Measurements from ENCODE around the gene KREMEN2. TPM values are rescaled to one million over a fixed set of nuclear protein-coding genes. Genes with fewer than 3 reads are reported as not detected.

The KREMEN2 gene
- total and polyA plus RNA-seq, 2 of the 8 experiments (the other 6 are each of a cell fraction or from before 2014, with no cell fraction given): 6.6 to 7.0 TPM

- no peak overlapping the region for H2BK120ac ChIP-seq (replicated peaks; ENCODE audit: low read depth, low read length)
- no peak overlapping the region for H3K23ac ChIP-seq (ENCODE audit: insufficient read length)
- H4K91ac ChIP-seq (replicated peaks; ENCODE audit: insufficient read length, low read length): no peak overlapping the region
- H3K27me3 ChIP-seq (replicated peaks in 1 of 4; ENCODE audit: control insufficient read depth in 3 of 4, extremely low read depth in 1 of 4, insufficient read depth in 3 of 4, low read length in 3 of 4): no peaks in the 10 kb centered on the region
- no peaks in the 10 kb centered on the region for H3K23me2 ChIP-seq (ENCODE audit: low read depth, low read length)
- CTCF ChIA-PET (ENCODE audit: partially characterized antibody): interaction anchor here (0.7 to 10.4 kb wide), 25 partner anchors 6 to 97 kb away, joined by 3 to 98 read pairs (median 4); partner anchors contain the start of genes FLYWCH1 and FLYWCH2
- H3K79me1 ChIP-seq (ENCODE audit: low read depth, low read length): no peaks in the 10 kb centered on the region
- H4K20me1 ChIP-seq (replicated peaks in 1 of 2; ENCODE audit: control insufficient read depth in 1 of 2, insufficient read depth in 2 of 2, low read length in 2 of 2): no peaks in the 10 kb centered on the region
- no peak overlapping the region for H4K8ac ChIP-seq (ENCODE audit: extremely low read depth, insufficient read depth, low read length)
- H3K4me3 ChIP-seq (ENCODE audit: extremely low read depth in 1 of 4, insufficient read depth in 2 of 4, low read depth in 3 of 4, low read length in 4 of 4): no peak overlapping the region
- no peaks in the 10 kb centered on the region for H3K79me2 ChIP-seq (ENCODE audit: control insufficient read depth in 1 of 2, insufficient read depth in 2 of 2, low read length in 2 of 2)
- DNase-seq (ENCODE audit: low read depth in 1 of 2, low spot score in 2 of 2) (peak in 1 of 2 experiments; percentile 83), FAIRE-seq (peak; percentile 83)
- H3K56ac ChIP-seq (replicated peaks; ENCODE audit: insufficient read length, low read depth, low read length): no peak overlapping the region
- H3K14ac ChIP-seq (ENCODE audit: insufficient read length): no peak overlapping the region
- H2BK20ac ChIP-seq (ENCODE audit: low read length): no peak overlapping the region
- no peak overlapping the region for H2AK5ac ChIP-seq (ENCODE audit: low read depth, low read length)
- no peak overlapping the region for H3K4me2 ChIP-seq (ENCODE audit: insufficient read depth in 1 of 2, low read depth in 2 of 2, low read length in 2 of 2)
- peak; percentile 23 for TF ChIP-seq ASH2L (IDR thresholded peaks at IDR 0.05; ENCODE audit: low read length)
- TF ChIP-seq, protein P1, sequence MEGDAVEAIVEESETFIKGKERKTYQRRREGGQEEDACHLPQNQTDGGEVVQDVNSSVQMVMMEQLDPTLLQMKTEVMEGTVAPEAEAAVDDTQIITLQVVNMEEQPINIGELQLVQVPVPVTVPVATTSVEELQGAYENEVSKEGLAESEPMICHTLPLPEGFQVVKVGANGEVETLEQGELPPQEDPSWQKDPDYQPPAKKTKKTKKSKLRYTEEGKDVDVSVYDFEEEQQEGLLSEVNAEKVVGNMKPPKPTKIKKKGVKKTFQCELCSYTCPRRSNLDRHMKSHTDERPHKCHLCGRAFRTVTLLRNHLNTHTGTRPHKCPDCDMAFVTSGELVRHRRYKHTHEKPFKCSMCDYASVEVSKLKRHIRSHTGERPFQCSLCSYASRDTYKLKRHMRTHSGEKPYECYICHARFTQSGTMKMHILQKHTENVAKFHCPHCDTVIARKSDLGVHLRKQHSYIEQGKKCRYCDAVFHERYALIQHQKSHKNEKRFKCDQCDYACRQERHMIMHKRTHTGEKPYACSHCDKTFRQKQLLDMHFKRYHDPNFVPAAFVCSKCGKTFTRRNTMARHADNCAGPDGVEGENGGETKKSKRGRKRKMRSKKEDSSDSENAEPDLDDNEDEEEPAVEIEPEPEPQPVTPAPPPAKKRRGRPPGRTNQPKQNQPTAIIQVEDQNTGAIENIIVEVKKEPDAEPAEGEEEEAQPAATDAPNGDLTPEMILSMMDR (IDR thresholded peaks at IDR 0.05; ENCODE audit: control extremely low read depth in 1 of 3, insufficient read depth in 1 of 3, low read depth in 1 of 3, low read length in 3 of 3): peak; percentile 55 to 85 (median 76)
- no peak for TF ChIP-seq EP300 (IDR thresholded peaks at IDR 0.05; ENCODE audit: borderline replicate concordance in 1 of 2, low read depth in 2 of 2, low read length in 2 of 2)
- TF ChIP-seq PHF8 (conservative IDR thresholded peaks at IDR 0.05; ENCODE audit: low read depth, low read length): no peak
- no peak for TF ChIP-seq ATF2 (IDR thresholded peaks at IDR 0.05; ENCODE audit: low read length)
- peak; percentile 83 to 84 for TF ChIP-seq RAD21 (IDR thresholded peaks at IDR 0.05 in 1 of 2, conservative IDR thresholded peaks at IDR 0.05 in 1 of 2; ENCODE audit: low read depth in 2 of 2, low read length in 2 of 2)
- H3K9me3 ChIP-seq (ENCODE audit: insufficient read depth in 2 of 2, low read depth in 1 of 2, low read length in 1 of 2): no peaks in the 10 kb centered on the region
- H3K9ac ChIP-seq (replicated peaks in 1 of 4; ENCODE audit: extremely low read depth in 1 of 4, low read depth in 3 of 4, low read length in 3 of 4): no peak overlapping the region
- H3K36me3 ChIP-seq (ENCODE audit: control insufficient read depth in 2 of 4, insufficient read depth in 4 of 4, low read length in 3 of 4): no peaks in the 10 kb centered on the region; a peak in 1 of 8 replicates
- H2AFZ ChIP-seq (ENCODE audit: low read length): no peak overlapping the region
- no peak overlapping the region for H2BK5ac ChIP-seq (ENCODE audit: low read depth, low read length)
- H2BK12ac ChIP-seq (ENCODE audit: low read depth, low read length): no peak overlapping the region
- no peak overlapping the region for H4K5ac ChIP-seq (ENCODE audit: insufficient read length, low read depth, low read length)
- no peak overlapping the region for H2BK15ac ChIP-seq (ENCODE audit: low read length)
- POLR2A ChIA-PET (ENCODE audit: partially characterized antibody): interaction anchor here (1.5 kb wide), 1 partner anchor 10 kb away, joined by 5 read pairs; no protein-coding TSS in a partner anchor
- H3K4ac ChIP-seq (replicated peaks; ENCODE audit: insufficient read length, low read depth, low read length): no peak overlapping the region
- peaks cover 0 to 2% (median under 1%) of the 10 kb centered on the region in 4 experiments; a peak in 3 of 7 replicates for H3K4me1 ChIP-seq (replicated peaks in 1 of 4; ENCODE audit: control insufficient read depth in 3 of 4, insufficient read depth in 4 of 4, low read length in 3 of 4)
- 48% methylated on average over 13 of the region's 13 CpGs; no CpG with 5 or more reads in 1 of the 2 experiments for WGBS, 2 experiments (ENCODE audit: extremely low coverage in 1 of 2, insufficient coverage in 1 of 2, insufficient read length in 1 of 2, insufficient replicate concordance in 2 of 2, low coverage in 1 of 2, low lambda C conversion rate in 2 of 2, missing lambda C conversion rate in 1 of 2)
- H3K27ac ChIP-seq (ENCODE audit: low read depth, low read length): no peak overlapping the region
- no peak overlapping the region for H3K18ac ChIP-seq (ENCODE audit: extremely low read depth, low read length)
These were observed 44.4 kb upstream of the KREMEN2 start for GRCh38 chr16:2919511-2920255.
